Measurements from ENCODE around the gene TMEM134.

DNA sequence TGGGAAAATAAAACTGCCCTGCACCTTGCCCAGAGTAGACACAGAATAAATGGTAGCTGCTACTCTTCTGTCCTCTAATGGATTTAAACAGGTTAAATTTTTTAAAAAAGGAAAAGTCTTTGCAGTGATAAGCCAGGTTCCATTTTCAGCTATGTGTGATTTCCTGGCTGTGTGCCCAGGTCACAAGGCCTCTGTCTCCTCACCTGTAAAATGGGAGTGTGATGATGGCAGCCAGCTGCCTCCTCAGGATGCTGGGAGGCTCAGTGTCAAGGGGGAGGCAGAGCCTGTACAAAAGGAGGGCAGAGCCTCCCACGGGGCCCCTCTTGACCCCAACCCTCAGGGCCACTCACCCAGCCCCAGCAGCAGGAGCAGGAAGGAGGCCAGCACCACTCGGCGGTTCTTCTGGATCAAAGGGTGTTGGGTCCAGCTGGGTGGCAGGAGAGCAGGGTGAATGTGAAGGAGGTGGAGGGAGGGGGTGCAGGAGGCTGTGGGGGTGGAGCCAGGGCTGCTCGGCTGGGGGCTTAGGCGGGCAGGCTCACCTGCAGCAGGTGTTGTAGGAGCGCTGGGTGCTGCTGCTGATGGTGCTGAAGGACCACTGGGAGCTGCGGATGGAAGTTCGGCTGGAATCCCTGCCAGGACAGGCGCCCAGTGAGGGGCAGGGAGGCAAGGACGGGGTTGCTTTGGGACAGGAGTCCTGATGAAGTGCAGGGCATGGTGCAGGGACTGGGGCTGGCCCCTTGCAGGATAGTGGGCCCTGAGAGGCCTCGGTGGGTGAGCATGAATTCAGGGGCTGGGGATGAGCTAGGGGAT is 1.9 kb downstream of the TMEM134 start:
- no peak for TF ChIP-seq CTCF (IDR thresholded peaks at IDR 0.05)
- TF ChIP-seq POLR2A (IDR thresholded peaks at IDR 0.05), result no peak

Data from sigmoid colon (tissue), 3 donors.